GM23338 (cell line): Measurements from ENCODE around the gene GNAT1. TPM values are rescaled to one million over a fixed set of nuclear protein-coding genes. Genes with fewer than 3 reads are reported as not detected.

Experiments used
- ATAC-seq: fragments of 200-7000 bp; cut with Tn5 transposase; 3 replicates; pipeline ENCODE4 v1.9.1; 2020
- DNase-seq: peaks from one replicate; pipeline ENCODE4 v3.0.0-alpha.2; 2015; ENCODE audit warnings: low spot score
- H2AFZ ChIP-seq: fragments of 200-600 bp; sonication (generic); 2 replicates; pipeline ENCODE4 v1.8.0; 2016; ENCODE audit warnings: antibody characterized with exemption, mild to moderate bottlenecking, moderate library complexity
- H3F3A ChIP-seq: fragments of 200-600 bp; sonication (generic); replicated peaks from 2 replicates; pipeline ENCODE4 v1.8.0; 2017; ENCODE audit warnings: antibody characterized with exemption, mixed run types, low read depth
- H3K27ac ChIP-seq: fragments of 200-600 bp; sonication (generic); 2 replicates; pipeline ENCODE4 v1.6.1; 2016; ENCODE audit warnings: low read depth
- H3K27me3 ChIP-seq: fragments of 200-600 bp; sonication (generic); 2 replicates; pipeline ENCODE4 v1.8.0; 2016; ENCODE audit warnings: mild to moderate bottlenecking, mixed run types, moderate library complexity; ENCODE audit not compliant: insufficient read depth
- H3K36me3 ChIP-seq: fragments of 200-600 bp; sonication (generic); 2 replicates; pipeline ENCODE4 v1.8.0; 2016; ENCODE audit warnings: mild to moderate bottlenecking; ENCODE audit not compliant: insufficient read depth
- H3K4me1 ChIP-seq: fragments of 200-600 bp; sonication (generic); 2 replicates; pipeline ENCODE4 v1.8.0; 2016; ENCODE audit warnings: mild to moderate bottlenecking, moderate library complexity; ENCODE audit not compliant: insufficient read depth
- H3K4me2 ChIP-seq: fragments of 200-600 bp; sonication (generic); 2 replicates; pipeline ENCODE4 v1.7.1; 2017; ENCODE audit warnings: mixed run types
- H3K4me3 ChIP-seq: fragments of 200-600 bp; sonication (generic); 2 replicates; pipeline ENCODE4 v1.6.1; 2016; ENCODE audit warnings: mixed run types
- H3K79me2 ChIP-seq: fragments of 200-600 bp; sonication (generic); replicated peaks from 2 replicates; pipeline ENCODE4 v1.8.0; 2017; ENCODE audit warnings: mild to moderate bottlenecking; ENCODE audit not compliant: insufficient read depth
- H3K9me2 ChIP-seq: fragments of 200-600 bp; sonication (generic); 2 replicates; pipeline ENCODE4 v1.8.0; 2017; ENCODE audit not compliant: insufficient read depth
- H4K20me1 ChIP-seq: fragments of 200-600 bp; sonication (generic); replicated peaks from 2 replicates; pipeline ENCODE4 v1.8.0; 2017; ENCODE audit warnings: mild to moderate bottlenecking; ENCODE audit not compliant: insufficient read depth
- H3K27ac Mint-ChIP-seq: 2 replicates; pipeline ENCODE4 v1.8.0; 2020; ENCODE audit warnings: inconsistent platforms, mild to moderate bottlenecking, moderate library complexity, mixed read lengths
- H3K27me3 Mint-ChIP-seq: 3 replicates; pipeline ENCODE4 v1.8.0; 2022; ENCODE audit warnings: low read depth, mild to moderate bottlenecking, moderate library complexity, mixed read lengths, inconsistent platforms; ENCODE audit not compliant: insufficient read depth, poor library complexity
- H3K36me3 Mint-ChIP-seq: 3 replicates; pipeline ENCODE4 v1.8.0; 2021; ENCODE audit warnings: low read depth, mild to moderate bottlenecking, inconsistent platforms, moderate library complexity, mixed read lengths
- H3K4me1 Mint-ChIP-seq: 3 replicates; pipeline ENCODE4 v1.8.0; 2020; ENCODE audit warnings: mild to moderate bottlenecking, inconsistent platforms, mixed read lengths
- H3K4me3 Mint-ChIP-seq: 3 replicates; pipeline ENCODE4 v1.8.0; 2021; ENCODE audit warnings: moderate library complexity, mild to moderate bottlenecking, inconsistent platforms, mixed read lengths
- H3K9me3 Mint-ChIP-seq: 3 replicates; pipeline ENCODE4 v1.8.0; 2020; ENCODE audit warnings: moderate library complexity, mild to moderate bottlenecking, inconsistent platforms, mixed read lengths
- CREB1 ChIP-seq: fragments of 250-450 bp; sonication (Bioruptor Pico); IDR thresholded peaks from 2 replicates; pipeline ENCODE4 v1.5.0; 2020; ENCODE audit warnings: low read depth, mild to moderate bottlenecking, moderate library complexity
- EZH2 ChIP-seq: fragments of 200-600 bp; sonication (generic); IDR thresholded peaks from one replicate; pipeline ENCODE4 v1.8.0; 2017; ENCODE audit warnings: antibody characterized with exemption, mild to moderate bottlenecking, low read depth; ENCODE audit not compliant: unreplicated experiment
- EZH2phosphoT487 ChIP-seq: fragments of 200-600 bp; sonication (generic); IDR thresholded peaks from one replicate; pipeline ENCODE4 v1.8.1; 2018; ENCODE audit warnings: antibody characterized with exemption; ENCODE audit not compliant: unreplicated experiment
- JUNB ChIP-seq: IDR thresholded peaks from one replicate; pipeline ENCODE4 v1.6.1; 2016; ENCODE audit warnings: antibody characterized with exemption; ENCODE audit not compliant: unreplicated experiment
- POLR2AphosphoS5 ChIP-seq: IDR thresholded peaks from 2 replicates; pipeline ENCODE4 v1.6.1; 2016; ENCODE audit warnings: antibody characterized with exemption, low read depth
- STAT1 ChIP-seq: IDR thresholded peaks from one replicate; pipeline ENCODE4 v1.6.1; 2016; ENCODE audit warnings: antibody characterized with exemption; ENCODE audit not compliant: unreplicated experiment
- ZNF114 ChIP-seq: fragments of 250-450 bp; sonication (Bioruptor Pico); IDR thresholded peaks from 2 replicates; pipeline ENCODE4 v1.5.0; 2020; ENCODE audit warnings: mild to moderate bottlenecking, moderate library complexity
- ZNF331 ChIP-seq: fragments of 250-450 bp; sonication (Bioruptor Pico); IDR thresholded peaks from 2 replicates; pipeline ENCODE4 v1.5.0; 2020; ENCODE audit warnings: low read depth, mild to moderate bottlenecking, moderate library complexity
- polyA plus RNA-seq: library from polyadenylated mRNA; unstranded; fragments of >200 nt; fragmentation: Nextera tagmentation; extraction: Ambion mirVana; gene quantifications from 2 replicates; pipeline ENCODE4 v1.2.1, GENCODE V29; 2016
- total RNA-seq: library from RNA; depleted of rRNA; stranded (reverse); fragments of >200 nt; shearing (Covaris generic); gene quantifications from 2 replicates; pipeline ENCODE4 v1.2.3, GENCODE V29; 2014
- TF ChIP-seq, protein P1 (sequence below): IDR thresholded peaks from 2 replicates; pipeline ENCODE4 v1.6.1; 2016; ENCODE audit warnings: antibody characterized with exemption
- TF ChIP-seq, protein P2 (sequence below), 2 experiments: fragments of 200-600 bp in 1 of 2; sonication (generic) in 1 of 2; conservative IDR thresholded peaks; 2 replicates each; pipeline versions ENCODE4 v1.5.1 to v1.6.1; 2016 to 2017; ENCODE audit warnings: antibody characterized with exemption in 2 of 2, low read depth in 2 of 2, mild to moderate bottlenecking in 2 of 2, moderate library complexity in 1 of 2
- TF ChIP-seq, protein P3 (sequence below): fragments of 250-450 bp; sonication (Bioruptor Pico); IDR thresholded peaks from 2 replicates; pipeline ENCODE4 v1.5.0; 2020; ENCODE audit warnings: mild to moderate bottlenecking, moderate library complexity

GNAT1 gene
- total and polyA plus RNA-seq, 2 experiments from 2014 or later, result not detected

- TF ChIP-seq ZNF331 (CRISPR knock-in tag), result no peak
Observed at GRCh38 chr3:50162034-50162883, 29.2 kb upstream of the GNAT1 start (continued).

DNA sequence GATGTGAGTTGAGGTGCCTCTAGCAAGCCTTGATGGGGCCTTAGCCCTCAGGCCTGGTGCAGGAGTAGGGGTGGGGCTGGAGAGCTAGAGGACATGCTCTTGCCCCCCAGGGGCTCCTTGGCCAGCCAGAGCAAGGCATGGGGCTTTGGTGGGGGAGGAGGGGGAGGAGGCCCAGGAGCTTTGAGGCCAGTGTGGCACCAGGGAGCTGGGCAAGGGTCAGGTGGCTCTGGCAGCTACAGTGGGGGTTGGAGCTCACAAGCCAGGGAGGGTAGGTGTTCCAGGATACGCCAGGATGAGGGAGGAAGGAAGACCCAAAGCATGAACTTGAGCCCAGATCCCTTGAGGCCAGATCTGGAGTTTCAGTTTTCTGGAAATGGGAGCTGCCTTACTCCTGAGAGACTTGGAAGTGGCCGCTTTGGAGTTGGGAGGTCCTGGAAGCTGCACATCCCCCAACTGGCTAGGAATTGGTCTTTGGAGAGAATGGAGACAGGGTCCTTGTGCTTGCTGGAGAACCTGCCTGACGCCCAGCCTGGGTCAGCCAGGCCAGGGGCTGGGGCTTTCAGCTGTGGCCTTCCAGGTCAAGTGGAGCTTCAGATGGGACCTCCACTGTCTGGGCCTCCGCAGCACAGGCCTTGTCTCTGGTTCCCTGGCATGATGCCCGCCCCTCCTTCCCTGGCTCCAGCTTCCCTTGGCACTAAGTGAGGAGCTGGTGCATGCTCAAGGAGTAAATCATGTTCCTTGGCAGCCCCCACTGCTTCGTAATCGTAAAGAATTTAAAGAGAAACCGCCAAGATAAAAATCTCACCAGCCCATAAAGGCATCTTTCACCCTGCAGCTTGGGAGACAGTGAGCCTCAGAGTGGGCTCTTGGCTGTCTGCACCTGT lies 27.6 kb upstream of the GNAT1 start:
- Mint-ChIP-seq H3K4me1 (peaks cover 52% of the 10 kb centered on the region), H3K27ac (no peak overlapping the region), H3K9me3 (no peaks in the 10 kb centered on the region), H3K27me3 (peaks cover 8% of the 10 kb centered on the region), H3K36me3 (peaks cover 34% of the 10 kb centered on the region; the same call in 2 of the 3 replicates), H3K4me3 (no peak overlapping the region)
- H2AFZ ChIP-seq, result no peak overlapping the region
- peaks cover 30% of the 10 kb centered on the region for H3K79me2 ChIP-seq
- peaks cover 40% of the 10 kb centered on the region for H3K4me1 ChIP-seq
- no peak for TF ChIP-seq EZH2phosphoT487
- no peak for TF ChIP-seq EZH2
- TF ChIP-seq POLR2AphosphoS5, result no peak
- TF ChIP-seq, protein P1, sequence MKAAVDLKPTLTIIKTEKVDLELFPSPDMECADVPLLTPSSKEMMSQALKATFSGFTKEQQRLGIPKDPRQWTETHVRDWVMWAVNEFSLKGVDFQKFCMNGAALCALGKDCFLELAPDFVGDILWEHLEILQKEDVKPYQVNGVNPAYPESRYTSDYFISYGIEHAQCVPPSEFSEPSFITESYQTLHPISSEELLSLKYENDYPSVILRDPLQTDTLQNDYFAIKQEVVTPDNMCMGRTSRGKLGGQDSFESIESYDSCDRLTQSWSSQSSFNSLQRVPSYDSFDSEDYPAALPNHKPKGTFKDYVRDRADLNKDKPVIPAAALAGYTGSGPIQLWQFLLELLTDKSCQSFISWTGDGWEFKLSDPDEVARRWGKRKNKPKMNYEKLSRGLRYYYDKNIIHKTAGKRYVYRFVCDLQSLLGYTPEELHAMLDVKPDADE, result no peak
- TF ChIP-seq STAT1, result no peak
- TF ChIP-seq, protein P2, sequence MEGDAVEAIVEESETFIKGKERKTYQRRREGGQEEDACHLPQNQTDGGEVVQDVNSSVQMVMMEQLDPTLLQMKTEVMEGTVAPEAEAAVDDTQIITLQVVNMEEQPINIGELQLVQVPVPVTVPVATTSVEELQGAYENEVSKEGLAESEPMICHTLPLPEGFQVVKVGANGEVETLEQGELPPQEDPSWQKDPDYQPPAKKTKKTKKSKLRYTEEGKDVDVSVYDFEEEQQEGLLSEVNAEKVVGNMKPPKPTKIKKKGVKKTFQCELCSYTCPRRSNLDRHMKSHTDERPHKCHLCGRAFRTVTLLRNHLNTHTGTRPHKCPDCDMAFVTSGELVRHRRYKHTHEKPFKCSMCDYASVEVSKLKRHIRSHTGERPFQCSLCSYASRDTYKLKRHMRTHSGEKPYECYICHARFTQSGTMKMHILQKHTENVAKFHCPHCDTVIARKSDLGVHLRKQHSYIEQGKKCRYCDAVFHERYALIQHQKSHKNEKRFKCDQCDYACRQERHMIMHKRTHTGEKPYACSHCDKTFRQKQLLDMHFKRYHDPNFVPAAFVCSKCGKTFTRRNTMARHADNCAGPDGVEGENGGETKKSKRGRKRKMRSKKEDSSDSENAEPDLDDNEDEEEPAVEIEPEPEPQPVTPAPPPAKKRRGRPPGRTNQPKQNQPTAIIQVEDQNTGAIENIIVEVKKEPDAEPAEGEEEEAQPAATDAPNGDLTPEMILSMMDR (conservative IDR thresholded peaks at IDR 0.05; ENCODE audit: low read depth in 2 of 2), result no peak
- TF ChIP-seq CREB1 (CRISPR knock-in tag), result no peak
- no peak for TF ChIP-seq ZNF114 (CRISPR knock-in tag)
- TF ChIP-seq ZNF331 (CRISPR knock-in tag), result no peak
- TF ChIP-seq, protein P3, sequence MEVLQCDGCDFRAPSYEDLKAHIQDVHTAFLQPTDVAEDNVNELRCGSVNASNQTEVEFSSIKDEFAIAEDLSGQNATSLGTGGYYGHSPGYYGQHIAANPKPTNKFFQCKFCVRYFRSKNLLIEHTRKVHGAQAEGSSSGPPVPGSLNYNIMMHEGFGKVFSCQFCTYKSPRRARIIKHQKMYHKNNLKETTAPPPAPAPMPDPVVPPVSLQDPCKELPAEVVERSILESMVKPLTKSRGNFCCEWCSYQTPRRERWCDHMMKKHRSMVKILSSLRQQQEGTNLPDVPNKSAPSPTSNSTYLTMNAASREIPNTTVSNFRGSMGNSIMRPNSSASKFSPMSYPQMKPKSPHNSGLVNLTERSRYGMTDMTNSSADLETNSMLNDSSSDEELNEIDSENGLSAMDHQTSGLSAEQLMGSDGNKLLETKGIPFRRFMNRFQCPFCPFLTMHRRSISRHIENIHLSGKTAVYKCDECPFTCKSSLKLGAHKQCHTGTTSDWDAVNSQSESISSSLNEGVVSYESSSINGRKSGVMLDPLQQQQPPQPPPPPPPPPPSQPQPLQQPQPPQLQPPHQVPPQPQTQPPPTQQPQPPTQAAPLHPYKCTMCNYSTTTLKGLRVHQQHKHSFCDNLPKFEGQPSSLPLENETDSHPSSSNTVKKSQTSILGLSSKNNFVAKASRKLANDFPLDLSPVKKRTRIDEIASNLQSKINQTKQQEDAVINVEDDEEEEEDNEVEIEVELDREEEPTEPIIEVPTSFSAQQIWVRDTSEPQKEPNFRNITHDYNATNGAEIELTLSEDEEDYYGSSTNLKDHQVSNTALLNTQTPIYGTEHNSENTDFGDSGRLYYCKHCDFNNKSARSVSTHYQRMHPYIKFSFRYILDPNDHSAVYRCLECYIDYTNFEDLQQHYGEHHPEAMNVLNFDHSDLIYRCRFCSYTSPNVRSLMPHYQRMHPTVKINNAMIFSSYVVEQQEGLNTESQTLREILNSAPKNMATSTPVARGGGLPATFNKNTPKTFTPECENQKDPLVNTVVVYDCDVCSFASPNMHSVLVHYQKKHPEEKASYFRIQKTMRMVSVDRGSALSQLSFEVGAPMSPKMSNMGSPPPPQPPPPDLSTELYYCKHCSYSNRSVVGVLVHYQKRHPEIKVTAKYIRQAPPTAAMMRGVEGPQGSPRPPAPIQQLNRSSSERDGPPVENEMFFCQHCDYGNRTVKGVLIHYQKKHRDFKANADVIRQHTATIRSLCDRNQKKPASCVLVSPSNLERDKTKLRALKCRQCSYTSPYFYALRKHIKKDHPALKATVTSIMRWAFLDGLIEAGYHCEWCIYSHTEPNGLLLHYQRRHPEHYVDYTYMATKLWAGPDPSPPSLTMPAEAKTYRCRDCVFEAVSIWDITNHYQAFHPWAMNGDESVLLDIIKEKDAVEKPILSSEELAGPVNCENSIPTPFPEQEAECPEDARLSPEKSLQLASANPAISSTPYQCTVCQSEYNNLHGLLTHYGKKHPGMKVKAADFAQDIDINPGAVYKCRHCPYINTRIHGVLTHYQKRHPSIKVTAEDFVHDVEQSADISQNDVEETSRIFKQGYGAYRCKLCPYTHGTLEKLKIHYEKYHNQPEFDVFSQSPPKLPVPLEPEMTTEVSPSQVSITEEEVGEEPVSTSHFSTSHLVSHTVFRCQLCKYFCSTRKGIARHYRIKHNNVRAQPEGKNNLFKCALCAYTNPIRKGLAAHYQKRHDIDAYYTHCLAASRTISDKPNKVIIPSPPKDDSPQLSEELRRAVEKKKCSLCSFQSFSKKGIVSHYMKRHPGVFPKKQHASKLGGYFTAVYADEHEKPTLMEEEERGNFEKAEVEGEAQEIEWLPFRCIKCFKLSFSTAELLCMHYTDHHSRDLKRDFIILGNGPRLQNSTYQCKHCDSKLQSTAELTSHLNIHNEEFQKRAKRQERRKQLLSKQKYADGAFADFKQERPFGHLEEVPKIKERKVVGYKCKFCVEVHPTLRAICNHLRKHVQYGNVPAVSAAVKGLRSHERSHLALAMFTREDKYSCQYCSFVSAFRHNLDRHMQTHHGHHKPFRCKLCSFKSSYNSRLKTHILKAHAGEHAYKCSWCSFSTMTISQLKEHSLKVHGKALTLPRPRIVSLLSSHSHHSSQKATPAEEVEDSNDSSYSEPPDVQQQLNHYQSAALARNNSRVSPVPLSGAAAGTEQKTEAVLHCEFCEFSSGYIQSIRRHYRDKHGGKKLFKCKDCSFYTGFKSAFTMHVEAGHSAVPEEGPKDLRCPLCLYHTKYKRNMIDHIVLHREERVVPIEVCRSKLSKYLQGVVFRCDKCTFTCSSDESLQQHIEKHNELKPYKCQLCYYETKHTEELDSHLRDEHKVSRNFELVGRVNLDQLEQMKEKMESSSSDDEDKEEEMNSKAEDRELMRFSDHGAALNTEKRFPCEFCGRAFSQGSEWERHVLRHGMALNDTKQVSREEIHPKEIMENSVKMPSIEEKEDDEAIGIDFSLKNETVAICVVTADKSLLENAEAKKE (CRISPR knock-in tag), result no peak
- TF ChIP-seq JUNB, result no peak
- H3K9me2 ChIP-seq, result no peaks in the 10 kb centered on the region
- H3K36me3 ChIP-seq, result peaks cover 12% of the 10 kb centered on the region; the same call in 1 of the 2 replicates
- no peak overlapping the region for H3K4me2 ChIP-seq
- H3F3A ChIP-seq, result 0 out of 2 replicates have a peak, but pooled peaks cover 2% of the 10 kb centered on the region
- no peaks in the 10 kb centered on the region for H3K27me3 ChIP-seq
- no peak overlapping the region for H3K4me3 ChIP-seq
- H3K27ac ChIP-seq, result no peak overlapping the region
- DNase-seq (no peak), ATAC-seq (no peak)
- peaks cover 8% of the 10 kb centered on the region; the same call in 1 of the 2 replicates for H4K20me1 ChIP-seq
